ENCODE measurements around the gene NUP35.

Gene NUP35

DNA sequence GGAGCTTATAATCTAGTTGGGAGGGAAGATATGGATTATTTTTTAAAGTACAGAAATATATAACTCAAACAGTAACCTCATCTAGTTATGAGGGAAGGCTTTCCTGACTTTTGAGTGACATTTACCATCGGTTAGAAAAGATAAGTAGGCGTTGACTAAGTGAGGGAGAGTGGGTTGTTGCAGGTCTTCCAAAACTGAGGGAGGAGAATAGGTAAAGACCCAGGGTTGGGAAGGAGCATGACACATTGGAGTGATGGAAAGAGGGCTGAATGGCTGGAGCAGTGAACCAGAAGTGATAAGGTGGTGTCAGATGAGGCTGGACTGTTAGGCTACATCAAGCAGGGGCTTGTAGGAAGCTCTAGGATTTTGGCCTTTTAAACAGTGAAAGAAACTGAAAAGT lies 10.6 kb upstream of the NUP35 start:
- H3K4me3 ChIP-seq (ENCODE audit: low read depth, low read length), result no peak overlapping the region
- no peak for DNase-seq (ENCODE audit: low read depth)
- TF ChIP-seq, protein P1, sequence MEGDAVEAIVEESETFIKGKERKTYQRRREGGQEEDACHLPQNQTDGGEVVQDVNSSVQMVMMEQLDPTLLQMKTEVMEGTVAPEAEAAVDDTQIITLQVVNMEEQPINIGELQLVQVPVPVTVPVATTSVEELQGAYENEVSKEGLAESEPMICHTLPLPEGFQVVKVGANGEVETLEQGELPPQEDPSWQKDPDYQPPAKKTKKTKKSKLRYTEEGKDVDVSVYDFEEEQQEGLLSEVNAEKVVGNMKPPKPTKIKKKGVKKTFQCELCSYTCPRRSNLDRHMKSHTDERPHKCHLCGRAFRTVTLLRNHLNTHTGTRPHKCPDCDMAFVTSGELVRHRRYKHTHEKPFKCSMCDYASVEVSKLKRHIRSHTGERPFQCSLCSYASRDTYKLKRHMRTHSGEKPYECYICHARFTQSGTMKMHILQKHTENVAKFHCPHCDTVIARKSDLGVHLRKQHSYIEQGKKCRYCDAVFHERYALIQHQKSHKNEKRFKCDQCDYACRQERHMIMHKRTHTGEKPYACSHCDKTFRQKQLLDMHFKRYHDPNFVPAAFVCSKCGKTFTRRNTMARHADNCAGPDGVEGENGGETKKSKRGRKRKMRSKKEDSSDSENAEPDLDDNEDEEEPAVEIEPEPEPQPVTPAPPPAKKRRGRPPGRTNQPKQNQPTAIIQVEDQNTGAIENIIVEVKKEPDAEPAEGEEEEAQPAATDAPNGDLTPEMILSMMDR (conservative IDR thresholded peaks at IDR 0.05; ENCODE audit: low read depth, low read length), result no peak

GRCh38 chr2:183117226-183117625 lies 7.0 kb upstream of the NUP35 start:
- no peak overlapping the region for H3K4me3 ChIP-seq (ENCODE audit: low read depth, low read length)
- no peak for DNase-seq (ENCODE audit: low read depth)
- TF ChIP-seq, protein P1 (conservative IDR thresholded peaks at IDR 0.05; ENCODE audit: low read depth, low read length), result no peak

- H3K4me3 ChIP-seq (ENCODE audit: low read depth, low read length), result peak overlapping the region; percentile 75
- TF ChIP-seq, protein P1 (conservative IDR thresholded peaks at IDR 0.05; ENCODE audit: low read depth, low read length), result no peak
- DNase-seq (ENCODE audit: low read depth), result no peak
Measured at GRCh38 chr2:183123117-183123958, 905 bp upstream of the NUP35 start.

DNA sequence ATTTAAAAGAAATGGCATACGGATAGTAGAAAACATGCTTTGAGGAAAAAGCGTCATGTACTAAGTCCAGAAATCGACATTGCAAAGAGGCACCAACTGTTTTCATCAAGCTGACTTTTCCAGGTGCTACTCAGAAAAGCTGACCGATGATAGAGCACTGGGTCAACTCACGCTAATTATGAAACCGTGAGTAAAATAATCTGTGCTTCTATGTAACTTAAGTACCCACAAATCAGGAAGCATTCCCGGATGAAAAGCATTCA lies 353 bp upstream of the NUP35 start:
- TF ChIP-seq, protein P1 (conservative IDR thresholded peaks at IDR 0.05; ENCODE audit: low read depth, low read length), result no peak
- no peak for DNase-seq (ENCODE audit: low read depth)
- peak overlapping the region; percentile 75 for H3K4me3 ChIP-seq (ENCODE audit: low read depth, low read length)

GRCh38 chr2:183124957-183125255 lies 663 bp downstream of the NUP35 start:
- DNase-seq (ENCODE audit: low read depth), result no peak
- TF ChIP-seq, protein P1 (conservative IDR thresholded peaks at IDR 0.05; ENCODE audit: low read depth, low read length), result no peak
- H3K4me3 ChIP-seq (ENCODE audit: low read depth, low read length), result peak overlapping the region; percentile 75

- H3K4me3 ChIP-seq (ENCODE audit: low read depth, low read length), result no peak overlapping the region
- DNase-seq (ENCODE audit: low read depth), result no peak
Measured at GRCh38 chr2:183125659-183126341, 1.6 kb downstream of the NUP35 start.

More at GRCh38 chr2:183125659-183126341, 1.6 kb downstream of the NUP35 start:
- TF ChIP-seq, protein P1 (conservative IDR thresholded peaks at IDR 0.05; ENCODE audit: low read depth, low read length), result no peak

All from choroid plexus epithelial cell (primary cell).